Transverse colon (tissue), 4 donors: ENCODE data around the gene SEPTIN8. TPM values are rescaled to one million over a fixed set of nuclear protein-coding genes. Genes with fewer than 3 reads are reported as not detected.

ENCODE experiments used
- DNase-seq: peaks from one replicate; pipeline ENCODE4 v3.0.0-alpha.2; 2019
- H3K27ac ChIP-seq, 4 donors: fragments of 200-600 bp; sonication (generic); 2 replicates each; pipeline ENCODE4 v1.5.1; 2016 to 2018; ENCODE audit warnings: inconsistent platforms in 4 of 4
- H3K27me3 ChIP-seq: fragments of 200-600 bp; sonication (generic); 2 replicates; pipeline ENCODE4 v1.5.1; 2017; ENCODE audit warnings: inconsistent platforms
- H3K36me3 ChIP-seq, 4 donors: fragments of 200-600 bp; sonication (generic); 2 replicates each; pipeline ENCODE4 v1.5.1; 2017 to 2019; ENCODE audit warnings: inconsistent platforms in 4 of 4
- H3K4me1 ChIP-seq, 4 donors: fragments of 200-600 bp; sonication (generic); 2 replicates each; pipeline ENCODE4 v1.5.1; 2017 to 2020; ENCODE audit warnings: inconsistent platforms in 4 of 4
- H3K4me3 ChIP-seq, 4 donors: fragments of 200-600 bp; sonication (generic); 1 replicate in 1 of 4; 2 replicates in 3 of 4; pipeline versions ENCODE4 v1.5.1 to v1.6.1; 2017 to 2019; ENCODE audit warnings: inconsistent platforms in 4 of 4
- H3K9me3 ChIP-seq, 2 donors: fragments of 200-600 bp; sonication (generic); 2 replicates each; pipeline ENCODE4 v1.5.1; 2017 to 2019; ENCODE audit warnings: inconsistent platforms in 2 of 2
- CTCF ChIP-seq, 5 experiments: fragments of 200-600 bp in 3 of 5; fragments of 450-650 bp in 2 of 5; sonication (generic) in 3 of 5; IDR thresholded peaks; 1 replicate in 2 of 5; 2 replicates in 3 of 5; pipeline ENCODE4 v1.5.1; 2016 to 2017; ENCODE audit warnings: antibody characterized with exemption in 5 of 5, inconsistent platforms in 3 of 5, mild to moderate bottlenecking in 2 of 5, moderate library complexity in 1 of 5
- EP300 ChIP-seq: sonication (generic); formaldehyde crosslinking; IDR thresholded peaks from one replicate; pipeline ENCODE4 v1.6.1; 2017; ENCODE audit warnings: antibody characterized with exemption, low read depth
- POLR2A ChIP-seq: fragments of 450-650 bp; IDR thresholded peaks from one replicate; pipeline ENCODE4 v1.6.1; 2016; ENCODE audit warnings: antibody characterized with exemption, mild to moderate bottlenecking, moderate library complexity
- POLR2AphosphoS5 ChIP-seq, 3 donors: sonication (generic); formaldehyde crosslinking; IDR thresholded peaks; one replicate each; pipeline ENCODE4 v1.6.1; 2016; ENCODE audit warnings: antibody characterized with exemption in 3 of 3
- WGBS, 2 donors: methylation state at CpG; one replicate each; pipeline ENCODE4 v1.1.5; 2018; ENCODE audit warnings: low coverage in 1 of 2; 5-methylcytosine and 5-hydroxymethylcytosine counted together
- in situ Hi-C, 4 donors: fragments of 200-750 bp; cut with MboI; loops; one replicate each; pipeline versions ENCODE4 v1.15.0 to v1.15.1; 2017; ENCODE audit warnings: low sequenced_read_pairs in 3 of 4, low pct_ligation_motif_present in 1 of 4, low pct_unique_long_range_greater_than_20kb in 1 of 4
- intact Hi-C: fragments of 100-400 bp; cut with DNase I; formaldehyde crosslinking; loops from one replicate; pipeline ENCODE4 v1.15.1; 2023; ENCODE audit warnings: low total_unique reads
- total RNA-seq, 4 donors: library from RNA; depleted of rRNA; stranded (reverse); fragments of >200 nt; gene quantifications; one replicate each; pipeline ENCODE4 v1.1.0, GENCODE V29; 2016

SEPTIN8 gene
- total RNA-seq, 4 donors from 2014 or later, result 38.4 to 70.7 (median 53.5) TPM

GRCh38 chr5:132746954-132747615 lies 30.0 kb downstream of the SEPTIN8 start, which contains the start of gene CCNI2:
CCNI2 (plus strand) TSS chr5:132747426; CDS start chr5:132747496, 70 bp downstream.
- Histone ChIP-seq H3K36me3 (no peaks in the 10 kb centered on the region), H3K27me3 (peaks cover 56% of the 10 kb centered on the region), H3K27ac (peak within 1 kb of the TSS; percentile 59 to 81 (median 70)), H3K4me1 (peaks cover 0 to 15% (median 5%) of the 10 kb centered on the region in 4 donors), H3K4me3 (peak within 1 kb of the TSS; percentile 36 to 56 (median 46)), H3K9me3 (no peaks in the 10 kb centered on the region)
- TF ChIP-seq CTCF (IDR thresholded peaks at IDR 0.05) (peak in 4 of 5 experiments; percentile 23 to 48 (median 35)), POLR2AphosphoS5 (IDR thresholded peaks at IDR 0.05) (peak in 2 of 3 donors; percentile 16 to 22), POLR2A (peak; percentile 54), EP300 (no peak)
- peak; percentile 81 for DNase-seq
- 0 to 1% methylated on average over 2 to 41 of the region's 59 CpGs for WGBS, 2 donors
- in situ Hi-C loops (no loop called here), intact Hi-C loops (no loop called here)

GRCh38 chr5:132746592-132746953 lies 30.5 kb downstream of the SEPTIN8 start:
- TF ChIP-seq CTCF (IDR thresholded peaks at IDR 0.05) (no peak), POLR2AphosphoS5 (IDR thresholded peaks at IDR 0.05) (no peak), EP300 (no peak), POLR2A (no peak)
- intact Hi-C loops (no loop called here), in situ Hi-C loops (no loop called here)
- H3K27me3 ChIP-seq, result peaks cover 59% of the 10 kb centered on the region
- peaks cover 0 to 15% (median 5%) of the 10 kb centered on the region in 4 donors for H3K4me1 ChIP-seq
- no peaks in the 10 kb centered on the region for H3K9me3 ChIP-seq
- H3K4me3 ChIP-seq, result peak overlapping the region in 3 of 4 donors; percentile 36 to 56 (median 51)
- WGBS, 2 donors, result 11 to 17% methylated on average over 3 of the region's 3 CpGs
- peak overlapping the region in 3 of 4 donors; percentile 59 to 81 (median 65) for H3K27ac ChIP-seq
- DNase-seq, result no peak
- no peaks in the 10 kb centered on the region for H3K36me3 ChIP-seq

- WGBS, 2 donors, result 59 to 78% methylated on average over 2 of the region's 2 CpGs
Measured at GRCh38 chr5:132744659-132745058, 32.4 kb downstream of the SEPTIN8 start.

More at GRCh38 chr5:132744659-132745058, 32.4 kb downstream of the SEPTIN8 start:
- Histone ChIP-seq H3K27ac (no peak overlapping the region), H3K4me1 (peaks cover 0 to 15% (median 5%) of the 10 kb centered on the region in 4 donors), H3K9me3 (no peaks in the 10 kb centered on the region), H3K36me3 (no peaks in the 10 kb centered on the region), H3K4me3 (no peak overlapping the region), H3K27me3 (peaks cover 67% of the 10 kb centered on the region)
- no peak for DNase-seq
- intact Hi-C loops (no loop called here), in situ Hi-C loops (no loop called here)
- no peak for TF ChIP-seq POLR2A
- TF ChIP-seq CTCF (IDR thresholded peaks at IDR 0.05), result no peak
- no peak for TF ChIP-seq EP300
- TF ChIP-seq POLR2AphosphoS5 (IDR thresholded peaks at IDR 0.05), result no peak
